ENCODE measurements around the gene PCDHGA8.

Gene PCDHGA8

GRCh38 chr5:141351591-141351990 lies 40.8 kb upstream of the PCDHGA8 start:
- H3K9ac ChIP-seq (ENCODE audit: insufficient read length, low read depth): no peak overlapping the region
- H3K27me3 ChIP-seq (ENCODE audit: insufficient read depth, insufficient read length): no peaks in the 10 kb centered on the region
- H3K9me3 ChIP-seq (ENCODE audit: insufficient read depth, low read length): peaks cover 45% of the 10 kb centered on the region

GRCh38 chr5:141354900-141355469 lies 37.4 kb upstream of the PCDHGA8 start, which contains the start of gene PCDHGA4:
Gene PCDHGA4 (plus strand): TSS chr5:141355021. CDS start chr5:141355108, 87 bp downstream.
- Histone ChIP-seq H3K4me3 (ENCODE audit: insufficient read length, low read depth) (no peak within 1 kb of the TSS), H3K9ac (ENCODE audit: insufficient read length, low read depth) (no peak within 1 kb of the TSS), H3K4me1 (ENCODE audit: insufficient read depth, insufficient read length) (no peaks in the 10 kb centered on the region), H3K27me3 (ENCODE audit: insufficient read depth, insufficient read length) (no peaks in the 10 kb centered on the region), H3K36me3 (ENCODE audit: insufficient read depth, insufficient read length, low read length) (no peaks in the 10 kb centered on the region), H3K9me3 (ENCODE audit: insufficient read depth, low read length) (peaks cover 51% of the 10 kb centered on the region)
- DNase-seq (ENCODE audit: low read depth, low spot score): no peak
- TF ChIP-seq ZNF274 (IDR thresholded peaks at IDR 0.05; ENCODE audit: low read depth, low read length) (no peak), SUZ12 (IDR thresholded peaks at IDR 0.05; ENCODE audit: extremely low read depth, insufficient read depth, insufficient read length) (no peak), YY1 (IDR thresholded peaks at IDR 0.05; ENCODE audit: insufficient read depth, insufficient read length) (no peak)

More at GRCh38 chr5:141351591-141351990, 40.8 kb upstream of the PCDHGA8 start:
- no peak for DNase-seq (ENCODE audit: low read depth, low spot score)
- H3K36me3 ChIP-seq (ENCODE audit: insufficient read depth, insufficient read length, low read length): no peaks in the 10 kb centered on the region
- TF ChIP-seq YY1 (IDR thresholded peaks at IDR 0.05; ENCODE audit: insufficient read depth, insufficient read length) (no peak), SUZ12 (IDR thresholded peaks at IDR 0.05; ENCODE audit: extremely low read depth, insufficient read depth, insufficient read length) (no peak), ZNF274 (IDR thresholded peaks at IDR 0.05; ENCODE audit: low read depth, low read length) (no peak)
- no peaks in the 10 kb centered on the region for H3K4me1 ChIP-seq (ENCODE audit: insufficient read depth, insufficient read length)
- no peak overlapping the region for H3K4me3 ChIP-seq (ENCODE audit: insufficient read length, low read depth)

DNA sequence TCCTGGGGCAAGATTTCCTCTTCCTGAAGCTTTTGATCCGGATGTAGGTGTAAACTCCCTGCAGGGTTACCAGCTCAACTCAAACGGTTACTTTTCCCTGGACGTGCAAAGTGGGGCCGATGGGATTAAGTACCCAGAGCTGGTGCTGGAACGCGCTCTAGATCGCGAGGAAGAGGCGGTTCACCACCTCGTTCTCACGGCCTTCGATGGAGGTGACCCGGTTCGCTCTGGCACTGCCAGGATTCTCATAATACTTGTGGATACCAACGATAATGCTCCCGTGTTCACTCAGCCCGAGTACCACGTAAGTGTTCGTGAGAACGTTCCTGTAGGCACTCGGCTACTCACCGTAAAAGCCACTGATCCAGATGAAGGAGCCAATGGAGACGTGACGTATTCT lies 36.8 kb upstream of the PCDHGA8 start:
- H3K9me3 ChIP-seq (ENCODE audit: insufficient read depth, low read length): peaks cover 47% of the 10 kb centered on the region
- no peaks in the 10 kb centered on the region for H3K4me1 ChIP-seq (ENCODE audit: insufficient read depth, insufficient read length)
- H3K4me3 ChIP-seq (ENCODE audit: insufficient read length, low read depth): no peak overlapping the region
- H3K36me3 ChIP-seq (ENCODE audit: insufficient read depth, insufficient read length, low read length): no peaks in the 10 kb centered on the region
- TF ChIP-seq YY1 (IDR thresholded peaks at IDR 0.05; ENCODE audit: insufficient read depth, insufficient read length) (no peak), ZNF274 (IDR thresholded peaks at IDR 0.05; ENCODE audit: low read depth, low read length) (no peak), SUZ12 (IDR thresholded peaks at IDR 0.05; ENCODE audit: extremely low read depth, insufficient read depth, insufficient read length) (no peak)
- no peaks in the 10 kb centered on the region for H3K27me3 ChIP-seq (ENCODE audit: insufficient read depth, insufficient read length)
- no peak for DNase-seq (ENCODE audit: low read depth, low spot score)
- no peak overlapping the region for H3K9ac ChIP-seq (ENCODE audit: insufficient read length, low read depth)

- Histone ChIP-seq H3K9ac (ENCODE audit: insufficient read length, low read depth) (no peak overlapping the region), H3K4me3 (ENCODE audit: insufficient read length, low read depth) (no peak overlapping the region), H3K27me3 (ENCODE audit: insufficient read depth, insufficient read length) (no peaks in the 10 kb centered on the region), H3K36me3 (ENCODE audit: insufficient read depth, insufficient read length, low read length) (no peaks in the 10 kb centered on the region), H3K4me1 (ENCODE audit: insufficient read depth, insufficient read length) (no peaks in the 10 kb centered on the region), H3K9me3 (ENCODE audit: insufficient read depth, low read length) (peaks cover 42% of the 10 kb centered on the region)
- no peak for DNase-seq (ENCODE audit: low read depth, low spot score)
- TF ChIP-seq YY1 (IDR thresholded peaks at IDR 0.05; ENCODE audit: insufficient read depth, insufficient read length) (no peak), ZNF274 (IDR thresholded peaks at IDR 0.05; ENCODE audit: low read depth, low read length) (no peak)
Observed at GRCh38 chr5:141356133-141356532, 36.3 kb upstream of the PCDHGA8 start.

DNA sequence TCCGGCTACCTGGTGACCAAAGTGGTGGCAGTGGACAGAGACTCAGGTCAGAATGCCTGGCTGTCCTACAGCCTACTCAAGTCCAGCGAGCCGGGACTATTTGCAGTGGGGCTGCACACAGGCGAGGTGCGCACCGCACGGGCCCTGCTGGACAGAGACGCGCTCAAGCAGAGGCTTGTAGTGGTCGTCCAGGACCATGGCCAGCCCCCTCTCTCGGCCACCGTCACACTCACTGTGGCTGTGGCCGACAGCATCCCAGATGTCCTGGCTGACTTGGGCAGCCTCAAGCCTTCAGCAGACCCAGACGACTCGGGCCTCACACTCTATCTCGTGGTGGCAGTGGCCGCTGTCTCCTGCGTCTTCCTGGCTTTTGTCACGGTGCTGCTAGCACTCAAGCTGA lies 35.5 kb upstream of the PCDHGA8 start:
- Histone ChIP-seq H3K9me3 (ENCODE audit: insufficient read depth, low read length) (peaks cover 37% of the 10 kb centered on the region), H3K4me3 (ENCODE audit: insufficient read length, low read depth) (no peak overlapping the region), H3K27me3 (ENCODE audit: insufficient read depth, insufficient read length) (no peaks in the 10 kb centered on the region), H3K4me1 (ENCODE audit: insufficient read depth, insufficient read length) (no peaks in the 10 kb centered on the region), H3K9ac (ENCODE audit: insufficient read length, low read depth) (no peak overlapping the region), H3K36me3 (ENCODE audit: insufficient read depth, insufficient read length, low read length) (no peaks in the 10 kb centered on the region)
- no peak for TF ChIP-seq YY1 (IDR thresholded peaks at IDR 0.05; ENCODE audit: insufficient read depth, insufficient read length)
- TF ChIP-seq ZNF274 (IDR thresholded peaks at IDR 0.05; ENCODE audit: low read depth, low read length): no peak
- TF ChIP-seq SUZ12 (IDR thresholded peaks at IDR 0.05; ENCODE audit: extremely low read depth, insufficient read depth, insufficient read length): no peak
- DNase-seq (ENCODE audit: low read depth, low spot score): no peak

DNA sequence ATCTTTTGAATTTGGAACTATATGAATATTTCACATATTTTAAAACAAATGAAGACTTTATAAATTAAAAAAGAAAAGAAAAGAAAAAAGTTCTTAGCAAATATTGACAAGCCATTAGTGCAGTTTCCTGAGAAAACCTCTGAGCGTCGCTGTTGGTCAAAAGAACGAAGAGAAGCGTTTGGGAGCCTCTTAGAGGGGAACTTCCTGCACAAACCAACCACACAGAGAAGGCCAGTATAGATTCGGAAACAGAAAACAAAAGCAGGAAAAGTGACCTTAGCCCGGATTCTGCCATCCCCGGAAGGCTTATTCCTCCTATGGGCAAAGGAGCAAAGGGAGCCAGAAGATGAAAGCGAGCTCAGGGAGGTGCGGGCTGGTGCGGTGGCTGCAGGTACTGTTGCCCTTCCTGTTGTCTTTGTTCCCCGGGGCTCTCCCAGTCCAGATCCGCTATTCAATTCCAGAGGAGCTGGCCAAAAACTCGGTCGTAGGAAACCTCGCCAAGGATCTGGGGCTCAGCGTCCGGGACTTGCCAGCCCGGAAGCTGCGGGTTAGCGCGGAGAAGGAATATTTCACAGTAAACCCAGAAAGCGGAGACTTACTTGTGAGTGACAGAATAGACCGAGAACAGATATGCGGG lies 32.5 kb upstream of the PCDHGA8 start, which contains the start of gene PCDHGB2:
Gene PCDHGB2, plus strand, starts transcription at position 205 of the 637 bp plus-strand sequence. Its CDS starts 142 bp downstream, at position 347.
- H3K4me3 ChIP-seq (ENCODE audit: insufficient read length, low read depth): no peak within 1 kb of the TSS
- H3K27me3 ChIP-seq (ENCODE audit: insufficient read depth, insufficient read length): no peaks in the 10 kb centered on the region
- DNase-seq (ENCODE audit: low read depth, low spot score): no peak
- H3K9me3 ChIP-seq (ENCODE audit: insufficient read depth, low read length): peaks cover 44% of the 10 kb centered on the region
- no peak within 1 kb of the TSS for H3K9ac ChIP-seq (ENCODE audit: insufficient read length, low read depth)
- no peak for TF ChIP-seq ZNF274 (IDR thresholded peaks at IDR 0.05; ENCODE audit: low read depth, low read length)
- no peak for TF ChIP-seq YY1 (IDR thresholded peaks at IDR 0.05; ENCODE audit: insufficient read depth, insufficient read length)
- no peak for TF ChIP-seq SUZ12 (IDR thresholded peaks at IDR 0.05; ENCODE audit: extremely low read depth, insufficient read depth, insufficient read length)
- H3K4me1 ChIP-seq (ENCODE audit: insufficient read depth, insufficient read length): no peaks in the 10 kb centered on the region
- no peaks in the 10 kb centered on the region for H3K36me3 ChIP-seq (ENCODE audit: insufficient read depth, insufficient read length, low read length)

DNA sequence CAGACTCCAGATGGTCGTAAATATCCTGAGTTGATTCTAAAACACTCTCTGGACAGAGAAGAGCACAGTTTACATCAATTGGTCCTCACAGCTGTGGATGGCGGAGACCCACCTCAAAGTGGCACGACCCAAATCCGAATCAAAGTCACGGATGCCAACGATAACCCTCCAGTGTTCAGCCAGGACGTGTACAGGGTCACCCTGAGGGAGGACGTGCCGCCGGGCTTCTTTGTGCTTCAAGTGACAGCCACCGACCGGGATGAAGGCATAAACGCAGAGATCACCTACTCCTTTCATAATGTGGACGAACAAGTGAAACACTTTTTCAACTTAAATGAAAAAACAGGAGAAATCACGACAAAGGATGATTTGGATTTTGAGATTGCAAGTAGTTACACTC lies 31.7 kb upstream of the PCDHGA8 start:
- Histone ChIP-seq H3K9ac (ENCODE audit: insufficient read length, low read depth) (no peak overlapping the region), H3K4me3 (ENCODE audit: insufficient read length, low read depth) (no peak overlapping the region), H3K36me3 (ENCODE audit: insufficient read depth, insufficient read length, low read length) (no peaks in the 10 kb centered on the region), H3K9me3 (ENCODE audit: insufficient read depth, low read length) (peaks cover 45% of the 10 kb centered on the region), H3K4me1 (ENCODE audit: insufficient read depth, insufficient read length) (no peaks in the 10 kb centered on the region), H3K27me3 (ENCODE audit: insufficient read depth, insufficient read length) (no peaks in the 10 kb centered on the region)
- DNase-seq (ENCODE audit: low read depth, low spot score): no peak
- no peak for TF ChIP-seq SUZ12 (IDR thresholded peaks at IDR 0.05; ENCODE audit: extremely low read depth, insufficient read depth, insufficient read length)
- no peak for TF ChIP-seq ZNF274 (IDR thresholded peaks at IDR 0.05; ENCODE audit: low read depth, low read length)
- no peak for TF ChIP-seq YY1 (IDR thresholded peaks at IDR 0.05; ENCODE audit: insufficient read depth, insufficient read length)

Data from NT2/D1 (cell line).